ENCODE measurements around the gene EPHA3.

The EPHA3 gene

GRCh38 chr3:89278302-89279025 is 171.0 kb downstream of the EPHA3 start:
- H2AFZ ChIP-seq (ENCODE audit: low read length): no peak overlapping the region
- no peaks in the 10 kb centered on the region for H3K4me1 ChIP-seq (ENCODE audit: insufficient read depth, low read length, poor library complexity, severe bottlenecking)
- H3K9me2 ChIP-seq (replicated peaks; ENCODE audit: low read depth, low read length): no peaks in the 10 kb centered on the region
- no peak overlapping the region for H3K9ac ChIP-seq (ENCODE audit: low read depth, low read length, poor library complexity, severe bottlenecking)
- H3F3A ChIP-seq (ENCODE audit: low read depth): no peaks in the 10 kb centered on the region
- H3K36me3 ChIP-seq (ENCODE audit: insufficient read depth, low read length): no peaks in the 10 kb centered on the region
- H3K4me2 ChIP-seq (ENCODE audit: low read depth, low read length, poor library complexity, severe bottlenecking): no peak overlapping the region
- no peaks in the 10 kb centered on the region for H4K20me1 ChIP-seq (ENCODE audit: insufficient read depth, low read length, poor library complexity, severe bottlenecking)
- TF ChIP-seq CTCF (conservative IDR thresholded peaks at IDR 0.05; ENCODE audit: low read length): no peak
- TF ChIP-seq EZH2phosphoT487 (IDR thresholded peaks at IDR 0.05; ENCODE audit: borderline replicate concordance): no peak
- no peak overlapping the region for H3K4me3 ChIP-seq (ENCODE audit: low read length, poor library complexity, severe bottlenecking)
- H3K27me3 ChIP-seq (ENCODE audit: insufficient read depth, low read length, poor library complexity, severe bottlenecking): no peaks in the 10 kb centered on the region
- no peaks in the 10 kb centered on the region for H3K9me3 ChIP-seq (ENCODE audit: insufficient read depth, low read depth, low read length)
- no peaks in the 10 kb centered on the region for H3K79me2 ChIP-seq (ENCODE audit: insufficient read depth, low read length)

- Histone ChIP-seq H4K20me1 (ENCODE audit: insufficient read depth, low read length, poor library complexity, severe bottlenecking) (no peaks in the 10 kb centered on the region), H3F3A (ENCODE audit: low read depth) (no peaks in the 10 kb centered on the region), H3K79me2 (ENCODE audit: insufficient read depth, low read length) (no peaks in the 10 kb centered on the region), H3K4me2 (ENCODE audit: low read depth, low read length, poor library complexity, severe bottlenecking) (no peak overlapping the region), H3K9ac (ENCODE audit: low read depth, low read length, poor library complexity, severe bottlenecking) (no peak overlapping the region), H2AFZ (ENCODE audit: low read length) (no peak overlapping the region), H3K9me3 (ENCODE audit: insufficient read depth, low read depth, low read length) (0 out of 2 replicates have a peak, but pooled peaks cover under 1% of the 10 kb centered on the region), H3K27me3 (ENCODE audit: insufficient read depth, low read length, poor library complexity, severe bottlenecking) (no peaks in the 10 kb centered on the region), H3K9me2 (replicated peaks; ENCODE audit: low read depth, low read length) (no peaks in the 10 kb centered on the region), H3K4me1 (ENCODE audit: insufficient read depth, low read length, poor library complexity, severe bottlenecking) (no peaks in the 10 kb centered on the region), H3K4me3 (ENCODE audit: low read length, poor library complexity, severe bottlenecking) (no peak overlapping the region), H3K36me3 (ENCODE audit: insufficient read depth, low read length) (no peaks in the 10 kb centered on the region)
- TF ChIP-seq CTCF (conservative IDR thresholded peaks at IDR 0.05; ENCODE audit: low read length): no peak
- TF ChIP-seq EZH2phosphoT487 (IDR thresholded peaks at IDR 0.05; ENCODE audit: borderline replicate concordance): no peak
Measured at GRCh38 chr3:89280301-89280700, 172.9 kb downstream of the EPHA3 start.

- H3K79me2 ChIP-seq (ENCODE audit: insufficient read depth, low read length): no peaks in the 10 kb centered on the region
- H2AFZ ChIP-seq (ENCODE audit: low read length): no peak overlapping the region
- H4K20me1 ChIP-seq (ENCODE audit: insufficient read depth, low read length, poor library complexity, severe bottlenecking): no peaks in the 10 kb centered on the region
Measured at GRCh38 chr3:89280822-89281365, 173.5 kb downstream of the EPHA3 start.

More at GRCh38 chr3:89280822-89281365, 173.5 kb downstream of the EPHA3 start:
- Histone ChIP-seq H3K9me3 (ENCODE audit: insufficient read depth, low read depth, low read length) (peaks cover 6% of the 10 kb centered on the region; the same call in 1 of the 2 replicates), H3K4me3 (ENCODE audit: low read length, poor library complexity, severe bottlenecking) (no peak overlapping the region), H3K27me3 (ENCODE audit: insufficient read depth, low read length, poor library complexity, severe bottlenecking) (no peaks in the 10 kb centered on the region), H3K4me1 (ENCODE audit: insufficient read depth, low read length, poor library complexity, severe bottlenecking) (no peaks in the 10 kb centered on the region), H3K9me2 (replicated peaks; ENCODE audit: low read depth, low read length) (no peaks in the 10 kb centered on the region), H3K9ac (ENCODE audit: low read depth, low read length, poor library complexity, severe bottlenecking) (no peak overlapping the region), H3K4me2 (ENCODE audit: low read depth, low read length, poor library complexity, severe bottlenecking) (no peak overlapping the region), H3F3A (ENCODE audit: low read depth) (no peaks in the 10 kb centered on the region), H3K36me3 (ENCODE audit: insufficient read depth, low read length) (no peaks in the 10 kb centered on the region)
- TF ChIP-seq EZH2phosphoT487 (IDR thresholded peaks at IDR 0.05; ENCODE audit: borderline replicate concordance) (no peak), CTCF (conservative IDR thresholded peaks at IDR 0.05; ENCODE audit: low read length) (no peak)
